HEK293 (cell line): ENCODE data around the gene FASTKD3.

Experiments
- CTCF ChIA-PET: fragments of 350-600 bp; formaldehyde crosslinking; extraction: SDS; loops from one replicate; lab custom pipeline; 2021; ENCODE audit warnings: antibody characterized with exemption; lab: Yijun Ruan, JAX
- POLR2A ChIA-PET: fragments of 300-600 bp; formaldehyde crosslinking; extraction: SDS; loops from one replicate; lab custom pipeline; 2020; ENCODE audit warnings: antibody characterized with exemption, inconsistent platforms; lab: Yijun Ruan, JAX
- H3K27ac ChIP-seq: fragments of 200-500 bp; sonication (Bioruptor generic); 2 replicates; pipeline ENCODE4 v1.5.1; 2014; ENCODE audit warnings: low read depth, low read length, control low read depth, inconsistent platforms; ENCODE audit errors: extremely low read depth
- H3K36me3 ChIP-seq, 2 experiments: fragments of 200-500 bp in 1 of 2; sonication (Bioruptor generic) in 1 of 2; 1 replicate in 1 of 2; 2 replicates in 1 of 2; pipeline ENCODE4 v1.5.1; 2014 to 2017; ENCODE audit warnings: inconsistent platforms in 2 of 2, low read length in 2 of 2; ENCODE audit not compliant: control insufficient read depth in 2 of 2, insufficient read depth in 1 of 2
- H3K4me1 ChIP-seq: fragments of 200-500 bp; sonication (Bioruptor generic); 2 replicates; pipeline ENCODE4 v1.5.1; 2014; ENCODE audit warnings: mild to moderate bottlenecking, low read length, inconsistent platforms; ENCODE audit not compliant: control insufficient read depth, insufficient read depth
- H3K4me3 ChIP-seq: 2 replicates; pipeline ENCODE4 v1.5.1; 2011; ENCODE audit warnings: low read depth, mild to moderate bottlenecking, control low read depth, low read length, moderate library complexity
- H3K9me3 ChIP-seq: fragments of 200-500 bp; sonication (Bioruptor generic); 2 replicates; pipeline ENCODE4 v1.5.1; 2014; ENCODE audit warnings: low read depth, low read length, inconsistent platforms; ENCODE audit not compliant: control insufficient read depth, insufficient read depth
- GLI2 ChIP-seq: fragments of 450-650 bp; formaldehyde crosslinking; IDR thresholded peaks from 2 replicates; pipeline ENCODE4; 2017; ENCODE audit warnings: missing biosample characterization, missing genetic modification characterization, low read depth, borderline replicate concordance
- HOXC10 ChIP-seq: sonication (generic); formaldehyde crosslinking; IDR thresholded peaks from 2 replicates; pipeline ENCODE4 v1.8.1; 2023; ENCODE audit warnings: mild to moderate bottlenecking, missing genetic modification reagents
- KLF9 ChIP-seq: fragments of 450-650 bp; formaldehyde crosslinking; IDR thresholded peaks from 2 replicates; pipeline ENCODE4 v1.5.1; 2016; ENCODE audit warnings: missing biosample characterization, missing genetic modification characterization, low read depth
- MEIS1 ChIP-seq: sonication (generic); formaldehyde crosslinking; IDR thresholded peaks from 2 replicates; pipeline ENCODE4 v1.8.1; 2022; ENCODE audit warnings: missing genetic modification reagents, mild to moderate bottlenecking, borderline replicate concordance
- MYNN ChIP-seq: fragments of 450-650 bp; formaldehyde crosslinking; IDR thresholded peaks from 2 replicates; pipeline ENCODE4 v1.5.1; 2016; ENCODE audit warnings: missing biosample characterization, missing genetic modification characterization, borderline replicate concordance
- ZBTB7A ChIP-seq: fragments of 450-650 bp; formaldehyde crosslinking; IDR thresholded peaks from 2 replicates; pipeline ENCODE4 v1.5.1; 2016; ENCODE audit warnings: low read depth, missing biosample characterization, missing genetic modification characterization
- ZFHX2 ChIP-seq: fragments of 450-650 bp; formaldehyde crosslinking; conservative IDR thresholded peaks from 2 replicates; pipeline ENCODE4 v1.5.1; 2016; ENCODE audit warnings: missing biosample characterization, missing genetic modification characterization
- ZNF121 ChIP-seq: fragments of 450-650 bp; formaldehyde crosslinking; IDR thresholded peaks from 2 replicates; pipeline ENCODE4 v1.5.1; 2016; ENCODE audit warnings: missing biosample characterization, missing genetic modification characterization
- ZNF140 ChIP-seq: fragments of 450-650 bp; formaldehyde crosslinking; IDR thresholded peaks from 2 replicates; pipeline ENCODE4 v1.5.1; 2016; ENCODE audit warnings: missing biosample characterization, missing genetic modification characterization
- ZNF157 ChIP-seq: fragments of 450-650 bp; formaldehyde crosslinking; IDR thresholded peaks from 2 replicates; pipeline ENCODE4 v1.5.1; 2016; ENCODE audit warnings: missing biosample characterization, missing genetic modification characterization
- ZNF169 ChIP-seq: fragments of 450-650 bp; formaldehyde crosslinking; IDR thresholded peaks from 2 replicates; pipeline ENCODE4 v1.5.1; 2016; ENCODE audit warnings: missing biosample characterization, missing genetic modification characterization
- ZNF19 ChIP-seq: fragments of 450-650 bp; formaldehyde crosslinking; IDR thresholded peaks from 2 replicates; pipeline ENCODE4; 2016; ENCODE audit warnings: missing biosample characterization, missing genetic modification characterization, low read depth
- ZNF350 ChIP-seq: fragments of 450-650 bp; formaldehyde crosslinking; IDR thresholded peaks from 2 replicates; pipeline ENCODE4 v1.5.0; 2017; ENCODE audit warnings: missing biosample characterization, mild to moderate bottlenecking, missing genetic modification characterization
- ZNF473 ChIP-seq: fragments of 450-650 bp; formaldehyde crosslinking; IDR thresholded peaks from 2 replicates; pipeline ENCODE4 v1.5.1; 2017; ENCODE audit warnings: missing biosample characterization, missing genetic modification characterization
- ZNF48 ChIP-seq: fragments of 450-650 bp; formaldehyde crosslinking; IDR thresholded peaks from 2 replicates; pipeline ENCODE4 v1.5.1; 2016; ENCODE audit warnings: missing biosample characterization, missing genetic modification characterization
- ZNF555 ChIP-seq: fragments of 450-650 bp; formaldehyde crosslinking; conservative IDR thresholded peaks from 2 replicates; pipeline ENCODE4 v1.5.1; 2017; ENCODE audit warnings: missing biosample characterization, mild to moderate bottlenecking, missing genetic modification characterization, inconsistent platforms
- ZNF626 ChIP-seq: fragments of 450-650 bp; sonication (Bioruptor Pico); formaldehyde crosslinking; IDR thresholded peaks from 2 replicates; pipeline ENCODE4 v1.5.1; 2018; ENCODE audit warnings: missing biosample characterization, missing genetic modification characterization, inconsistent platforms
- ZNF629 ChIP-seq: fragments of 450-650 bp; formaldehyde crosslinking; IDR thresholded peaks from 2 replicates; pipeline ENCODE4 v1.5.1; 2017; ENCODE audit warnings: missing biosample characterization, missing genetic modification characterization
- ZNF777 ChIP-seq: fragments of 450-650 bp; formaldehyde crosslinking; IDR thresholded peaks from 2 replicates; pipeline ENCODE4 v1.5.1; 2017; ENCODE audit warnings: missing biosample characterization, missing genetic modification characterization, borderline replicate concordance
- ZSCAN16 ChIP-seq: fragments of 450-650 bp; formaldehyde crosslinking; IDR thresholded peaks from 2 replicates; pipeline ENCODE4 v1.5.1; 2016; ENCODE audit warnings: missing biosample characterization, missing genetic modification characterization
- TF ChIP-seq, protein P1 (sequence below): fragments of 450-650 bp; formaldehyde crosslinking; IDR thresholded peaks from 2 replicates; pipeline ENCODE4 v1.5.0; 2017; ENCODE audit warnings: missing biosample characterization, missing genetic modification characterization, borderline replicate concordance
- TF ChIP-seq, protein P2 (sequence below): fragments of 450-650 bp; formaldehyde crosslinking; IDR thresholded peaks from 2 replicates; pipeline ENCODE4 v1.5.1; 2016; ENCODE audit warnings: missing biosample characterization, missing genetic modification characterization
- TF ChIP-seq, protein P3 (sequence below): fragments of 450-650 bp; formaldehyde crosslinking; IDR thresholded peaks from 2 replicates; pipeline ENCODE4 v1.5.1; 2016; ENCODE audit warnings: missing biosample characterization, missing genetic modification characterization

FASTKD3 gene

DNA sequence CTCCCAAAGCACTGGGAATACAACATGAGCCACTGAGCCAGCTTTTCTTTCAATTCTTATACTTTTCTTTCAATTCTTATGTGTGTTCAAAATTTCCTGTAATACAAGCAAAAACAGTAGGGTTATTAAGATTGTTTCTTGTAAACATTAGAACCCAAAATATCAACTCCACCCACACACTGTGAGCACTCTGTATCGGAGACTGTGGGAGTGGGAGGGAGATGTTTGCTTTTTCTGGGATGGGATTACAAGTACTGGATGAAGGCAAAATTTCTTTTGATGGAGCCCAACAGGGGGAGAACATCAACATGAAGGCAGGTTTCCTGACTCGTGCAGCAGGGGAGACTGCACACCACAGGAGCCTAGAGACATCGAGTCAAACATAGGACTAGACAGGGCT, 13.2 kb downstream of the FASTKD3 start (continued):
- TF ChIP-seq ZNF140 (no peak), ZFHX2 (tag by site-specific recombination) (peak; percentile 77), ZNF626 (no peak), ZNF629 (tag by site-specific recombination) (no peak)
- TF ChIP-seq, protein P1, sequence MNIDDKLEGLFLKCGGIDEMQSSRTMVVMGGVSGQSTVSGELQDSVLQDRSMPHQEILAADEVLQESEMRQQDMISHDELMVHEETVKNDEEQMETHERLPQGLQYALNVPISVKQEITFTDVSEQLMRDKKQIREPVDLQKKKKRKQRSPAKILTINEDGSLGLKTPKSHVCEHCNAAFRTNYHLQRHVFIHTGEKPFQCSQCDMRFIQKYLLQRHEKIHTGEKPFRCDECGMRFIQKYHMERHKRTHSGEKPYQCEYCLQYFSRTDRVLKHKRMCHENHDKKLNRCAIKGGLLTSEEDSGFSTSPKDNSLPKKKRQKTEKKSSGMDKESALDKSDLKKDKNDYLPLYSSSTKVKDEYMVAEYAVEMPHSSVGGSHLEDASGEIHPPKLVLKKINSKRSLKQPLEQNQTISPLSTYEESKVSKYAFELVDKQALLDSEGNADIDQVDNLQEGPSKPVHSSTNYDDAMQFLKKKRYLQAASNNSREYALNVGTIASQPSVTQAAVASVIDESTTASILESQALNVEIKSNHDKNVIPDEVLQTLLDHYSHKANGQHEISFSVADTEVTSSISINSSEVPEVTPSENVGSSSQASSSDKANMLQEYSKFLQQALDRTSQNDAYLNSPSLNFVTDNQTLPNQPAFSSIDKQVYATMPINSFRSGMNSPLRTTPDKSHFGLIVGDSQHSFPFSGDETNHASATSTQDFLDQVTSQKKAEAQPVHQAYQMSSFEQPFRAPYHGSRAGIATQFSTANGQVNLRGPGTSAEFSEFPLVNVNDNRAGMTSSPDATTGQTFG = no peak

DNA sequence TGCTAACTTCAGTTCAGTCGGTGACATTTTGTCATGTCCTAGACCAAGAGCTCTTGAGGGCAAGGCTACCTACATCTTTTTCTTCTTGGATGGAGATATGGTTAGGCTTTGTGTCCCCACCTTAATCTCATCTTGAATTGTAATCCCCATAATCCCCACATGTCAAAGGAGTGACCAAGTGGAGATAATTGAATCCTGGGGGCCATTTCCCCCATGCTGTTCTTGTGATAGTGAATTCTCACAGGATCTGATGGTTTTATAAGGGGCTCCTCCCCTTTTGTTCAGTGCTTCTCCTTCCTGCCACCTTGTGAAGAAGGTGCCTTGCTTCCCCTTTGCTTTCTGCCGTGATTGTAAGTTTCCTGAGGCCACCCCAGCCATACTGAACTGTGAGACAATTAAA, 15.8 kb downstream of the FASTKD3 start:
- Histone ChIP-seq H3K4me1 (no peaks in the 10 kb centered on the region), H3K27ac (no peak overlapping the region), H3K9me3 (no peaks in the 10 kb centered on the region; the same call in 1 of the 2 replicates), H3K36me3 (peaks cover 0 to 6% of the 10 kb centered on the region in 2 experiments; a peak in 1 of 3 replicates), H3K4me3 (no peak overlapping the region)
- ChIA-PET POLR2A (no interaction called here), CTCF (interaction anchor here (0.6 to 1.0 kb wide), 2 partner anchors 592 to 1058 kb away, joined by 3 read pairs; no protein-coding TSS in a partner anchor)
- TF ChIP-seq, protein P2, sequence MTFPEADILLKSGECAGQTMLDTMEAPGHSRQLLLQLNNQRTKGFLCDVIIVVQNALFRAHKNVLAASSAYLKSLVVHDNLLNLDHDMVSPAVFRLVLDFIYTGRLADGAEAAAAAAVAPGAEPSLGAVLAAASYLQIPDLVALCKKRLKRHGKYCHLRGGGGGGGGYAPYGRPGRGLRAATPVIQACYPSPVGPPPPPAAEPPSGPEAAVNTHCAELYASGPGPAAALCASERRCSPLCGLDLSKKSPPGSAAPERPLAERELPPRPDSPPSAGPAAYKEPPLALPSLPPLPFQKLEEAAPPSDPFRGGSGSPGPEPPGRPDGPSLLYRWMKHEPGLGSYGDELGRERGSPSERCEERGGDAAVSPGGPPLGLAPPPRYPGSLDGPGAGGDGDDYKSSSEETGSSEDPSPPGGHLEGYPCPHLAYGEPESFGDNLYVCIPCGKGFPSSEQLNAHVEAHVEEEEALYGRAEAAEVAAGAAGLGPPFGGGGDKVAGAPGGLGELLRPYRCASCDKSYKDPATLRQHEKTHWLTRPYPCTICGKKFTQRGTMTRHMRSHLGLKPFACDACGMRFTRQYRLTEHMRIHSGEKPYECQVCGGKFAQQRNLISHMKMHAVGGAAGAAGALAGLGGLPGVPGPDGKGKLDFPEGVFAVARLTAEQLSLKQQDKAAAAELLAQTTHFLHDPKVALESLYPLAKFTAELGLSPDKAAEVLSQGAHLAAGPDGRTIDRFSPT (tag by site-specific recombination) = no peak
- TF ChIP-seq ZNF48 (tag by site-specific recombination) (no peak), ZNF169 (no peak), ZNF19 (no peak), ZBTB7A (tag by site-specific recombination) (no peak), ZNF121 (no peak), ZNF626 (no peak), ZNF350 (tag by site-specific recombination) (no peak), HOXC10 (CRISPR knock-in tag) (no peak), ZNF473 (no peak), MEIS1 (CRISPR knock-in tag) (no peak), MYNN (tag by site-specific recombination) (no peak), KLF9 (no peak), ZNF555 (no peak), ZNF157 (tag by site-specific recombination) (no peak), GLI2 (no peak), ZNF777 (tag by site-specific recombination) (no peak), ZSCAN16 (no peak)
- TF ChIP-seq, protein P3, sequence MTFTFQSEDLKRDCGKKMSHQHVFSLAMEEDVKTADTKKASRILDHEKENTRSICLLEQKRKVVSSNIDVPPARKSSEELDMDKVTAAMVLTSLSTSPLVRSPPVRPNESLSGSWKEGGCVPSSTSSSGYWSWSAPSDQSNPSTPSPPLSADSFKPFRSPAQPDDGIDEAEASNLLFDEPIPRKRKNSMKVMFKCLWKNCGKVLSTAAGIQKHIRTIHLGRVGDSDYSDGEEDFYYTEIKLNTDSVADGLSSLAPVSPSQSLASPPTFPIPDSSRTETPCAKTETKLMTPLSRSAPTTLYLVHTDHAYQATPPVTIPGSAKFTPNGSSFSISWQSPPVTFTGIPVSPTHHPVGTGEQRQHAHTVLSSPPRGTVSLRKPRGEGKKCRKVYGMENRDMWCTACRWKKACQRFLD (tag by site-specific recombination) = no peak
